Pancreas (tissue), 10 donors: ENCODE measurements around the gene SYT6. TPM values are rescaled to one million over a fixed set of nuclear protein-coding genes. Genes with fewer than 3 reads are reported as not detected.

Experiments
- ATAC-seq, 4 donors: fragments of 200-7000 bp; cut with Tn5 transposase; one replicate each; pipeline versions ENCODE4 v1.8.0 to v1.9.1; 2020; ENCODE audit warnings: mild to moderate bottlenecking in 4 of 4, moderate library complexity in 4 of 4
- DNase-seq, 6 donors: peaks; one replicate each; pipeline ENCODE4 v3.0.0-alpha.2; 2020
- FAIRE-seq: peaks from 2 replicates; lab custom pipeline; 2012; peaks lifted over from hg19 to GRCh38; lab: Jason Lieb, UNC
- H3K27ac ChIP-seq, 4 donors: fragments of 200-600 bp; sonication (generic); 1 replicate in 3 of 4; 2 replicates in 1 of 4; pipeline versions ENCODE4 v1.5.0 to v1.8.0; 2020
- H3K27me3 ChIP-seq, 4 donors: fragments of 200-600 bp; one replicate each; pipeline ENCODE4 v1.8.0; 2021
- H3K36me3 ChIP-seq, 3 donors: fragments of 200-600 bp; sonication (generic) in 1 of 3; one replicate each; pipeline versions ENCODE4 v1.5.0 to v1.8.0; 2020 to 2021
- H3K4me1 ChIP-seq, 3 donors: fragments of 200-600 bp; one replicate each; pipeline ENCODE4 v1.8.0; 2021
- H3K4me3 ChIP-seq, 4 donors: fragments of 200-600 bp; sonication (generic) in 2 of 4; one replicate each; pipeline versions ENCODE4 v1.5.0 to v1.8.0; 2020 to 2021
- H3K9me3 ChIP-seq, 4 donors: fragments of 200-600 bp; one replicate each; pipeline ENCODE4 v1.8.0; 2021
- WGBS, 2 donors: extraction: QIAGEN DNeasy Blood & Tissue Kit; methylation state at CpG; one replicate each; pipeline ENCODE4 v1.1.7; 2013; 5-methylcytosine and 5-hydroxymethylcytosine counted together
- intact Hi-C, 3 donors: fragments of 100-400 bp; cut with DNase I; formaldehyde crosslinking; loops; one replicate each; pipeline versions ENCODE4 v1.11.1 to v1.14.2; 2022
- polyA plus RNA-seq, 2 donors: library from polyadenylated mRNA; stranded (reverse); fragments of 200-250 nt; gene quantifications; one replicate each; pipeline ENCODE4 v1.2.3, GENCODE V29; 2013
- total RNA-seq, 6 donors: library from RNA; stranded (reverse); fragmentation: NEBNext Ultra II Directional in 4 of 6; extraction: Animal tissue kit (Norgen Biotek cat#: 25700) in 4 of 6; gene quantifications; one replicate each; pipeline versions ENCODE4 v1.2.1 to v1.2.4, GENCODE V29; 2021 to 2023
- TF ChIP-seq, protein P1 (sequence below), 4 donors: fragments of 200-600 bp; sonication (generic) in 3 of 4; IDR thresholded peaks; one replicate each; pipeline versions ENCODE4 v1.5.0 to v1.8.0; 2021; ENCODE audit warnings: antibody characterized with exemption in 4 of 4
- donor health status: healthy with polysubstance abuse.
- donor health status: DM: no; HTN: no; CAD: no; lungs with moderate emphysema.
- donor health status: DM: no; HTN: no; CAD: no.
- donor health status: control.
- donor health status: control.
- donor health status: Bipolar disorder and iron deficiency.
- donor health status: DM: yes; HTN: yes; CAD: no.
- donor health status: DM: no; HTN: no; CAD: no.
- donor health status: DM: no; HTN: no; CAD: no.
- donor health status: DM: yes; HTN: yes; CAD: no.

The SYT6 gene
- total and polyA plus RNA-seq, 8 donors: 0.81 to 5.2 (median 2.9) TPM

DNA sequence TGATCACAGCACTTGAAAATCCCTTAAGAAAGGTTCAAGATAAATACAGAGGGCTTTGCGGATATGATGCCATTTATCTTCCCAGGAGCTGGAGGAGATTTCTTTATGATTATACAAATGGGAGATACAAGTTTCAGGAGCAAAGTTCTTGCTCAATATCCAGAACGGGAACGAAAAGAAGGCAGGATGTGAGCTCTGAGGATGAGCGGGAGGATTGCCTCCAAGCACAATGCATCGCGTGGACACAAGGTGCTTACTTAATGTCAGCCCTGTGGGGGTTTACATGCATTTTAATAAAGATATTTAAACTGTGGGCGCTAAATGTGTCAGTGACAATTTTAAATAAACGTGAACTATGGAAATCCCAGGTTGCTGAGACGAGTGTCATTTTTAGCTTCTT lies 59.0 kb downstream of the SYT6 start:
- Histone ChIP-seq H3K4me1 (no peaks in the 10 kb centered on the region), H3K27ac (no peak overlapping the region), H3K27me3 (no peaks in the 10 kb centered on the region), H3K9me3 (no peaks in the 10 kb centered on the region), H3K4me3 (no peak overlapping the region), H3K36me3 (no peaks in the 10 kb centered on the region)
- no peak for DNase-seq
- ATAC-seq: no peak
- TF ChIP-seq, protein P1, sequence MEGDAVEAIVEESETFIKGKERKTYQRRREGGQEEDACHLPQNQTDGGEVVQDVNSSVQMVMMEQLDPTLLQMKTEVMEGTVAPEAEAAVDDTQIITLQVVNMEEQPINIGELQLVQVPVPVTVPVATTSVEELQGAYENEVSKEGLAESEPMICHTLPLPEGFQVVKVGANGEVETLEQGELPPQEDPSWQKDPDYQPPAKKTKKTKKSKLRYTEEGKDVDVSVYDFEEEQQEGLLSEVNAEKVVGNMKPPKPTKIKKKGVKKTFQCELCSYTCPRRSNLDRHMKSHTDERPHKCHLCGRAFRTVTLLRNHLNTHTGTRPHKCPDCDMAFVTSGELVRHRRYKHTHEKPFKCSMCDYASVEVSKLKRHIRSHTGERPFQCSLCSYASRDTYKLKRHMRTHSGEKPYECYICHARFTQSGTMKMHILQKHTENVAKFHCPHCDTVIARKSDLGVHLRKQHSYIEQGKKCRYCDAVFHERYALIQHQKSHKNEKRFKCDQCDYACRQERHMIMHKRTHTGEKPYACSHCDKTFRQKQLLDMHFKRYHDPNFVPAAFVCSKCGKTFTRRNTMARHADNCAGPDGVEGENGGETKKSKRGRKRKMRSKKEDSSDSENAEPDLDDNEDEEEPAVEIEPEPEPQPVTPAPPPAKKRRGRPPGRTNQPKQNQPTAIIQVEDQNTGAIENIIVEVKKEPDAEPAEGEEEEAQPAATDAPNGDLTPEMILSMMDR (IDR thresholded peaks at IDR 0.05): no peak
- no peak for FAIRE-seq
- WGBS, 2 donors: 77 to 88% methylated on average over 9 of the region's 9 CpGs
- intact Hi-C loops: no loop called here

DNA sequence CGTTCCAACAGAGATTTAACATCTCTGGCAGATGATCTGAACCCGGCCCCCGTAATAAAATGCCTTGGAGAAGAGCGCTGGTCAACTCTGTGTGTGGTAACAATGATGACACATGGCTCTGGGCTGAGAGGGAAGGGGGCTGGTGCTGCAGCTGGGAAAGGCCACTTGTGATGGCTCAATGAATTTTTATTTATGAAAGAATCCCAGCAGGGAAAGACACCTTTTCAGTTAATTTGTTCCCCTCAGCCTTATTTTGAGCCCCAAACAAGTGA lies 59.4 kb downstream of the SYT6 start:
- DNase-seq (no peak), FAIRE-seq (no peak)
- intact Hi-C loops: no loop called here

DNA sequence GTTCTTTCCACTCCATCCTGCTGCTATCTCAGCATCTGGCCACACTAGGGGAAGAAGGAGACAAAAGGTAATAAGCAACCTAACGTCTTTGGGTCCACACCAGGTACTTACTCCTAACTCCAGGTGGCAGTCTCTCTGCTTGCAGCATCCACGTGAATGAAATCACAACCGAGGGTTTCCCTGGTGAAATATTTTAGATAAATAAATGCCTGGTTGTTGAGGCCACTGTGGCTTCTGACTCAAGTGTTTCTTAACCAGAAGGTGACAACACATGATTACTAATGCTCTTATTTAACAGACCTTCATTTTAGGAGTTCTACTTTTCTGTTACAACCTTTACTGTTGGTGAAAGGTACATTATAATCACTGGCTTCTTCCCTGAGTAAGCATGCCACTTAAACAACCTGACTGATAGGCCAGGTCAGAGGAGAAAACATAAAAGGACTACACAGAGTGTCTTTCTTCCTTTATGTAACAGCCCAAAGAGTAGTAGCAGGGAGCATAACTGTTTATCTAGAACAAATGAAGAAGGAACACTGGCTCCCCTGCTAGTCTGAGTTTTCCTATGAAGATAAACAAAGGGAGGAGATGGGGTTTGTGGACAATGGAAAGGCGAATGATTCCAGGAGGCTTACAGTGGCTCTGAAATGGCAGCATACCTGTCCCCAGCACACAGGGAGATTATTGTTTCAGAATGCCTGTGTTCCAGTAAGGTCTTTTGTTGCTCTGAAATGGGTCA lies 59.9 kb downstream of the SYT6 start:
- TF ChIP-seq, protein P1 (IDR thresholded peaks at IDR 0.05): no peak
- Histone ChIP-seq H3K4me3 (no peak overlapping the region), H3K36me3 (no peaks in the 10 kb centered on the region), H3K27ac (no peak overlapping the region), H3K9me3 (no peaks in the 10 kb centered on the region), H3K27me3 (no peaks in the 10 kb centered on the region), H3K4me1 (no peaks in the 10 kb centered on the region)
- DNase-seq (no peak), FAIRE-seq (no peak), ATAC-seq (no peak)
- intact Hi-C loops: no loop called here
- 42 to 50% methylated on average over 4 of the region's 4 CpGs for WGBS, 2 donors

More for the DNA sequence above, 59.4 kb downstream of the SYT6 start:
- H3K4me1 ChIP-seq: no peaks in the 10 kb centered on the region
- no peaks in the 10 kb centered on the region for H3K36me3 ChIP-seq
- peak in 1 of 4 donors; percentile 40 for ATAC-seq
- H3K9me3 ChIP-seq: no peaks in the 10 kb centered on the region
- no peaks in the 10 kb centered on the region for H3K27me3 ChIP-seq
- H3K27ac ChIP-seq: no peak overlapping the region
- 67 to 75% methylated on average over 4 of the region's 4 CpGs for WGBS, 2 donors
- TF ChIP-seq, protein P1 (IDR thresholded peaks at IDR 0.05): no peak
- no peak overlapping the region for H3K4me3 ChIP-seq

DNA sequence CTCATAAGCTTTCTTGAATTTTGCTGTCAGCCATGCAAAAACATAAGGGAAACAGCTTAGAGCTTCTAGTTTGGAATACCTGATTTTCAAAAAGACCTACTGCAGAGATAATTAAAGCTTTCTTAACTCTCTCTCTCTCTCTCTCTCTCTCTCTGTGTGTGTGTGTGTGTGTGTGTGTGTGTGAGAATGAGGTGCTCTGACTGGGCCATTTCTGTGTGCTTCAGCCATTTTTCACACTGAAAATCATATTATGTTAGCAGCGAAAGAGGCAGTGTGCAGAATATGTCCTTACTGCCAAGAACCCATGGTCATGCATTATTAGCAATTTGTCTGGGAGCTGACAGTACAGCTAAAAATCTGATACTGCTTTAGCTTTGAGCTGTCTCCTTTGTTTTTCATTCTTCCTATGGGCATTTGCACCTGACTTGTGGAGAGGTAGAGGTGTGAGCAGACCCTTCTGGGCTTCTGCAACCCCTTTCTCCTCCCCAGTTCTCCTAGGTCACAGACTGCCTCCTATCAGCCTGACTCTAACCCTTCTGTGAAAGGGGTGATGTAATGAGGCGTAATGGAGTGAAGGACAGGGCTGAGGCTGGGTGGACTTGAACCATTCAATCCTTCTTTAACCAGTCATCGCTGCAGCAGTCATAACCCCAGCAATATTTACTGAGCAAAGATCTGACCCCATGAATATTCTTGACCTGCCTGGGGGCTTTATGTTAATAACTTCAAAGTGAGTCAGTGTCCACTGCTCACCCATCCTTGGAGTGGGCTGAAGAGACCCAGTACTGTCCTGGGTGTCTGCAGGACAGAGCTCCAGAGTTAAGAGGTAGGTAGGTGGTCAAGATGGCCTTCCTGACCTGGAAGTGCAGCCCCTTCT lies 61.2 kb downstream of the SYT6 start:
- WGBS, 2 donors: 59 to 74% methylated on average over 3 of the region's 3 CpGs
- intact Hi-C loops: no loop called here
- no peaks in the 10 kb centered on the region for H3K36me3 ChIP-seq
- FAIRE-seq (no peak), ATAC-seq (no peak), DNase-seq (no peak)
- H3K27ac ChIP-seq: no peak overlapping the region
- H3K4me3 ChIP-seq: no peak overlapping the region
- no peaks in the 10 kb centered on the region for H3K9me3 ChIP-seq
- TF ChIP-seq, protein P1 (IDR thresholded peaks at IDR 0.05): no peak
- H3K4me1 ChIP-seq: no peaks in the 10 kb centered on the region
- H3K27me3 ChIP-seq: no peaks in the 10 kb centered on the region

DNA sequence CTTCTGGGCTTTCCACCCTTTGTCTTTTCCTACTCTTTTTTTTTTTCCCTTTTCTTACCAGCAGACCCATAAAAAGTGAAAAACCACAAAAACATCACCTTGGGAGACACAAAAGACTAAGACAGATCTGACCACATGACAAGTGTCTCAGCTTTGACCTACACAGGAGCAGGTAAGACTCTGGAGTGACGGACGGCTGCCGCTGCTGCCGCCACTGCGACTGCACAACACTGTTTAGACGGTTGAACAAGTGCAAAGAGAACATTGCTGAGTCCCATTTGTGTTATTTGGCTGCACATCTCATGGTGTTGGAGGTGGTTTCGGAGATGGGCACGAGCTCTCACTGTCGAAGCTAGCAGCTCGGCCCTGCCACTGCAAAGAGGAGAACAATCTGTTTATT lies 62.0 kb downstream of the SYT6 start:
- no peak overlapping the region for H3K4me3 ChIP-seq
- FAIRE-seq: no peak
- no peak for ATAC-seq
- intact Hi-C loops: no loop called here
- no peaks in the 10 kb centered on the region for H3K27me3 ChIP-seq
- no peaks in the 10 kb centered on the region for H3K4me1 ChIP-seq
- no peaks in the 10 kb centered on the region for H3K36me3 ChIP-seq
- DNase-seq: no peak
- H3K27ac ChIP-seq: no peak overlapping the region
- H3K9me3 ChIP-seq: no peaks in the 10 kb centered on the region
- WGBS, 2 donors: 73 to 83% methylated on average over 10 of the region's 10 CpGs
- TF ChIP-seq, protein P1 (IDR thresholded peaks at IDR 0.05): no peak
